Parathyroid adenoma (tissue), 2 donors: ENCODE measurements around the gene IRF4.

Source experiments
- H2AFZ ChIP-seq: fragments of 300-600 bp; sonication (generic); one replicate; pipeline ENCODE4 v1.7.0; 2017; ENCODE audit warnings: antibody characterized with exemption, mild to moderate bottlenecking
- H3K27ac ChIP-seq: fragments of 300-600 bp; sonication (generic); one replicate; pipeline ENCODE4 v1.7.0; 2017
- H3K27me3 ChIP-seq: fragments of 300-600 bp; sonication (generic); one replicate; pipeline ENCODE4 v1.7.0; 2017; ENCODE audit warnings: low read length; ENCODE audit not compliant: control insufficient read depth, insufficient read depth
- H3K36me3 ChIP-seq: fragments of 300-600 bp; sonication (generic); one replicate; pipeline ENCODE4 v1.7.0; 2017; ENCODE audit warnings: low read length; ENCODE audit not compliant: control insufficient read depth, insufficient read depth
- H3K4me1 ChIP-seq: fragments of 300-600 bp; sonication (generic); one replicate; pipeline ENCODE4 v1.7.0; 2017; ENCODE audit warnings: control low read depth
- H3K4me2 ChIP-seq: fragments of 300-600 bp; sonication (generic); one replicate; pipeline ENCODE4 v1.7.0; 2017; ENCODE audit warnings: low read length
- H3K4me3 ChIP-seq: fragments of 300-600 bp; sonication (generic); one replicate; pipeline ENCODE4 v1.7.0; 2017; ENCODE audit warnings: low read depth, low read length
- H3K79me2 ChIP-seq: fragments of 300-600 bp; sonication (generic); one replicate; pipeline ENCODE4 v1.7.0; 2017; ENCODE audit warnings: control low read depth
- H3K9ac ChIP-seq: fragments of 300-600 bp; sonication (generic); one replicate; pipeline ENCODE4 v1.7.0; 2017; ENCODE audit warnings: mild to moderate bottlenecking
- H3K9me3 ChIP-seq: fragments of 300-600 bp; sonication (generic); one replicate; pipeline ENCODE4 v1.7.0; 2017; ENCODE audit warnings: low read length; ENCODE audit not compliant: control insufficient read depth
- TF ChIP-seq, protein P1 (sequence below): fragments of 300-600 bp; sonication (generic); IDR thresholded peaks from one replicate; pipeline ENCODE4 v1.7.0; 2017; ENCODE audit warnings: antibody characterized with exemption, mild to moderate bottlenecking
- donor health status: primary hyperparathyroidism.

IRF4 gene

GRCh38 chr6:455835-456234 is 64.3 kb downstream of the IRF4 start:
- Histone ChIP-seq H3K36me3 (no peaks in the 10 kb centered on the region), H3K4me3 (no peak overlapping the region), H3K9ac (no peak overlapping the region), H3K9me3 (no peaks in the 10 kb centered on the region), H3K4me1 (no peaks in the 10 kb centered on the region), H3K27ac (no peak overlapping the region), H3K27me3 (no peaks in the 10 kb centered on the region), H2AFZ (no peak overlapping the region), H3K79me2 (no peaks in the 10 kb centered on the region), H3K4me2 (no peak overlapping the region)
- TF ChIP-seq, protein P1, sequence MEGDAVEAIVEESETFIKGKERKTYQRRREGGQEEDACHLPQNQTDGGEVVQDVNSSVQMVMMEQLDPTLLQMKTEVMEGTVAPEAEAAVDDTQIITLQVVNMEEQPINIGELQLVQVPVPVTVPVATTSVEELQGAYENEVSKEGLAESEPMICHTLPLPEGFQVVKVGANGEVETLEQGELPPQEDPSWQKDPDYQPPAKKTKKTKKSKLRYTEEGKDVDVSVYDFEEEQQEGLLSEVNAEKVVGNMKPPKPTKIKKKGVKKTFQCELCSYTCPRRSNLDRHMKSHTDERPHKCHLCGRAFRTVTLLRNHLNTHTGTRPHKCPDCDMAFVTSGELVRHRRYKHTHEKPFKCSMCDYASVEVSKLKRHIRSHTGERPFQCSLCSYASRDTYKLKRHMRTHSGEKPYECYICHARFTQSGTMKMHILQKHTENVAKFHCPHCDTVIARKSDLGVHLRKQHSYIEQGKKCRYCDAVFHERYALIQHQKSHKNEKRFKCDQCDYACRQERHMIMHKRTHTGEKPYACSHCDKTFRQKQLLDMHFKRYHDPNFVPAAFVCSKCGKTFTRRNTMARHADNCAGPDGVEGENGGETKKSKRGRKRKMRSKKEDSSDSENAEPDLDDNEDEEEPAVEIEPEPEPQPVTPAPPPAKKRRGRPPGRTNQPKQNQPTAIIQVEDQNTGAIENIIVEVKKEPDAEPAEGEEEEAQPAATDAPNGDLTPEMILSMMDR: no peak

DNA sequence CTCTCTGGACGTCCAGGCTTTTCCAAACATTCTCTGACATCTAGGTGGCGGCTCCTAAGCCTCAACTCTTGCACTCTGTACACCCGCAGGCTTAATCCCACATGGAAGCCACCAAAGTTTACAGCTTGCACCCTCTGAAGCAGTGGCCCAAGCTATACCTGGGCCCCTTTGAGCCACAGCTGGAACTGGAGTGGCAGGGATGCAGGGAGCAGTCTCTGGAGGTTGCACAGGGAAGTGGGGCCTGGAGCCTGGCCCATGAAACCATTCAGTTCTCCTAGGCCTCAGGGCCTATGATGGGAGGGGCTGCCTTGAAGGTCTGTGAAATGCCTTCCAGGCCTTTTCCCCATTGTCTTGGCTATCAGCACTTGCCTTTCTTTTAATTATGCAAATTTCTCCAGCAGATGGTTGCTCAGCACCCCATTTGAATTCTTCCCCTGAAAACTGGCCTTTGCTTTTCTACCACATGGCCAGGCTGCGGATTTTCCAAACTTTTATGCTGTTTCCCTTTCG is 64.9 kb downstream of the IRF4 start:
- no peaks in the 10 kb centered on the region for H3K36me3 ChIP-seq
- H3K9ac ChIP-seq: no peak overlapping the region
- TF ChIP-seq, protein P1: no peak
- no peaks in the 10 kb centered on the region for H3K79me2 ChIP-seq
- H2AFZ ChIP-seq: no peak overlapping the region
- no peaks in the 10 kb centered on the region for H3K27me3 ChIP-seq
- no peak overlapping the region for H3K27ac ChIP-seq
- no peak overlapping the region for H3K4me2 ChIP-seq
- no peaks in the 10 kb centered on the region for H3K9me3 ChIP-seq
- H3K4me1 ChIP-seq: no peaks in the 10 kb centered on the region
- no peak overlapping the region for H3K4me3 ChIP-seq

- Histone ChIP-seq H3K4me3 (no peak overlapping the region), H3K4me1 (no peaks in the 10 kb centered on the region), H3K4me2 (no peak overlapping the region), H3K9ac (no peak overlapping the region), H3K27ac (no peak overlapping the region), H3K79me2 (no peaks in the 10 kb centered on the region), H3K9me3 (no peaks in the 10 kb centered on the region), H3K27me3 (no peaks in the 10 kb centered on the region), H3K36me3 (no peaks in the 10 kb centered on the region), H2AFZ (no peak overlapping the region)
- TF ChIP-seq, protein P1: no peak
Measured at GRCh38 chr6:456887-457286, 65.3 kb downstream of the IRF4 start.
